Upper lobe of left lung (tissue), 4 donors: Measurements from ENCODE around the gene NOS1.

Source experiments
- EP300 ChIP-seq, 4 donors: sonication (generic); formaldehyde crosslinking; IDR thresholded peaks; one replicate each; pipeline ENCODE4 v1.5.1; 2017; ENCODE audit warnings: antibody characterized with exemption in 4 of 4, control low read depth in 2 of 4
- POLR2A ChIP-seq, 4 donors: fragments of 450-650 bp; IDR thresholded peaks; one replicate each; pipeline ENCODE4 v1.5.1; 2016 to 2017; ENCODE audit warnings: antibody characterized with exemption in 4 of 4, mild to moderate bottlenecking in 2 of 4
- TF ChIP-seq, protein P1 (sequence below), 6 experiments: fragments of 450-650 bp in 4 of 6; fragments of 200-600 bp in 2 of 6; sonication (generic) in 2 of 6; IDR thresholded peaks; one replicate each; pipeline ENCODE4 v1.5.1; 2016 to 2019; ENCODE audit warnings: antibody characterized with exemption in 6 of 6

DNA sequence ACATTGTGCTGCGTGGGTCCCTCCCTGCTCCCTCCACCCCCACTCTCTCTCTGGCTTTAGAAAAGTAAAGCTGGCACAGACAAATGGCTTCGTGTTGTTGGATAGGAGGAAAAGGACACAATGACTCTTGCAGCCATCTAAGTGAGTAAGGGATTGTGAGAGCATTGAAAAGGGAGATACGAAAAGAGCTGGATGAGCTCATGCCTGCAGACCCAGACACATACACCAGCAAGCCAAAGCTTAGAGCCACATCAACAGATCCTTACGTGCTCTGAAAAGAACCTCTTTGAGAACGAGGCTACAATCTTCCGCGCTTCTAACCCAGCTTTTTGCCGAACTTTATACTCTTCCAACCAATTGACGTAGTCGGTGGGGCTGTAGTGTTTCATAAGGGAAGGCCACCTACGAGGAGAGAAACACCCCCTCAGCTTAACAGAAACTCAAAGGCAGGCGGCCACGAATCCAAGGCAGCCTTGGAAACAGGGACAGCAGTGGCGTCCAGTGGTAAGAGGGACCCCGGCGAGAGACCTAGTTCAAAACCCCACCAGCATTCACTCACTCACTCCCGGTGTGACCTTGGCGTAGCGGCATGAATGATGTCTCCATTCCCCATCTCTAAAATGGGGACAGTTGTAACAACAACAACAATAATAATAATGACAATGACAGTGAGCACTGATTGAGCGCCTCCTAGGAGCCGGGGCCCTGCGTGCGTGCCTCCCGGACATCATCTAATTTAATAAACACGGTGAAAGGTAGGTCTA is 172.3 kb downstream of the NOS1 start:
- TF ChIP-seq, protein P1, sequence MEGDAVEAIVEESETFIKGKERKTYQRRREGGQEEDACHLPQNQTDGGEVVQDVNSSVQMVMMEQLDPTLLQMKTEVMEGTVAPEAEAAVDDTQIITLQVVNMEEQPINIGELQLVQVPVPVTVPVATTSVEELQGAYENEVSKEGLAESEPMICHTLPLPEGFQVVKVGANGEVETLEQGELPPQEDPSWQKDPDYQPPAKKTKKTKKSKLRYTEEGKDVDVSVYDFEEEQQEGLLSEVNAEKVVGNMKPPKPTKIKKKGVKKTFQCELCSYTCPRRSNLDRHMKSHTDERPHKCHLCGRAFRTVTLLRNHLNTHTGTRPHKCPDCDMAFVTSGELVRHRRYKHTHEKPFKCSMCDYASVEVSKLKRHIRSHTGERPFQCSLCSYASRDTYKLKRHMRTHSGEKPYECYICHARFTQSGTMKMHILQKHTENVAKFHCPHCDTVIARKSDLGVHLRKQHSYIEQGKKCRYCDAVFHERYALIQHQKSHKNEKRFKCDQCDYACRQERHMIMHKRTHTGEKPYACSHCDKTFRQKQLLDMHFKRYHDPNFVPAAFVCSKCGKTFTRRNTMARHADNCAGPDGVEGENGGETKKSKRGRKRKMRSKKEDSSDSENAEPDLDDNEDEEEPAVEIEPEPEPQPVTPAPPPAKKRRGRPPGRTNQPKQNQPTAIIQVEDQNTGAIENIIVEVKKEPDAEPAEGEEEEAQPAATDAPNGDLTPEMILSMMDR (IDR thresholded peaks at IDR 0.05): no peak
- TF ChIP-seq POLR2A (IDR thresholded peaks at IDR 0.05) (no peak), EP300 (IDR thresholded peaks at IDR 0.05) (no peak)
